ENCODE data around the gene MCOLN3. TPM values are rescaled to one million over a fixed set of nuclear protein-coding genes. Genes with fewer than 3 reads are reported as not detected.
A peak's percentile ranks its signal among the peaks of the same experiment; 100 is the strongest.

The MCOLN3 gene, protein sequence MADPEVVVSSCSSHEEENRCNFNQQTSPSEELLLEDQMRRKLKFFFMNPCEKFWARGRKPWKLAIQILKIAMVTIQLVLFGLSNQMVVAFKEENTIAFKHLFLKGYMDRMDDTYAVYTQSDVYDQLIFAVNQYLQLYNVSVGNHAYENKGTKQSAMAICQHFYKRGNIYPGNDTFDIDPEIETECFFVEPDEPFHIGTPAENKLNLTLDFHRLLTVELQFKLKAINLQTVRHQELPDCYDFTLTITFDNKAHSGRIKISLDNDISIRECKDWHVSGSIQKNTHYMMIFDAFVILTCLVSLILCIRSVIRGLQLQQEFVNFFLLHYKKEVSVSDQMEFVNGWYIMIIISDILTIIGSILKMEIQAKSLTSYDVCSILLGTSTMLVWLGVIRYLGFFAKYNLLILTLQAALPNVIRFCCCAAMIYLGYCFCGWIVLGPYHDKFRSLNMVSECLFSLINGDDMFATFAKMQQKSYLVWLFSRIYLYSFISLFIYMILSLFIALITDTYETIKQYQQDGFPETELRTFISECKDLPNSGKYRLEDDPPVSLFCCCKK
- 1 to 10 TPM; 1.1 to 5.0 (median 3.7) TPM for total RNA-seq

- DNase-seq (ENCODE audit: low spot score in 2 of 2) = peak; percentile 23 to 92
- TF ChIP-seq, protein P1, sequence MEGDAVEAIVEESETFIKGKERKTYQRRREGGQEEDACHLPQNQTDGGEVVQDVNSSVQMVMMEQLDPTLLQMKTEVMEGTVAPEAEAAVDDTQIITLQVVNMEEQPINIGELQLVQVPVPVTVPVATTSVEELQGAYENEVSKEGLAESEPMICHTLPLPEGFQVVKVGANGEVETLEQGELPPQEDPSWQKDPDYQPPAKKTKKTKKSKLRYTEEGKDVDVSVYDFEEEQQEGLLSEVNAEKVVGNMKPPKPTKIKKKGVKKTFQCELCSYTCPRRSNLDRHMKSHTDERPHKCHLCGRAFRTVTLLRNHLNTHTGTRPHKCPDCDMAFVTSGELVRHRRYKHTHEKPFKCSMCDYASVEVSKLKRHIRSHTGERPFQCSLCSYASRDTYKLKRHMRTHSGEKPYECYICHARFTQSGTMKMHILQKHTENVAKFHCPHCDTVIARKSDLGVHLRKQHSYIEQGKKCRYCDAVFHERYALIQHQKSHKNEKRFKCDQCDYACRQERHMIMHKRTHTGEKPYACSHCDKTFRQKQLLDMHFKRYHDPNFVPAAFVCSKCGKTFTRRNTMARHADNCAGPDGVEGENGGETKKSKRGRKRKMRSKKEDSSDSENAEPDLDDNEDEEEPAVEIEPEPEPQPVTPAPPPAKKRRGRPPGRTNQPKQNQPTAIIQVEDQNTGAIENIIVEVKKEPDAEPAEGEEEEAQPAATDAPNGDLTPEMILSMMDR (IDR thresholded peaks at IDR 0.05) = no peak
- TF ChIP-seq POLR2A (IDR thresholded peaks at IDR 0.05) = no peak
- intact Hi-C loops (cut with DNase I; ENCODE audit: low total_unique reads) = no loop called here
- H3K4me3 ChIP-seq (ENCODE audit: low read depth, poor library complexity, severe bottlenecking) = peak within 1 kb of the TSS; percentile 33
- WGBS, 2 donors = 3% methylated on average over 19 to 34 of the region's 73 CpGs
Measured at GRCh38 chr1:85048296-85049064, at the start of gene MCOLN3. TSS of gene MCOLN3 (minus strand) at chr1:85048500. CDS start at chr1:85045360, 3,140 bp downstream.

GRCh38 chr1:85093644-85094043, 45.3 kb upstream of the MCOLN3 start:
- TF ChIP-seq POLR2A (IDR thresholded peaks at IDR 0.05) = no peak
- TF ChIP-seq, protein P1 (IDR thresholded peaks at IDR 0.05) = no peak
- no peak overlapping the region for H3K4me3 ChIP-seq (ENCODE audit: low read depth, poor library complexity, severe bottlenecking)
- no peak for DNase-seq (ENCODE audit: low spot score in 2 of 2)
- 85 to 87% methylated on average over 2 of the region's 2 CpGs for WGBS, 2 donors
- intact Hi-C loops (cut with DNase I; ENCODE audit: low total_unique reads) = no loop called here

DNA sequence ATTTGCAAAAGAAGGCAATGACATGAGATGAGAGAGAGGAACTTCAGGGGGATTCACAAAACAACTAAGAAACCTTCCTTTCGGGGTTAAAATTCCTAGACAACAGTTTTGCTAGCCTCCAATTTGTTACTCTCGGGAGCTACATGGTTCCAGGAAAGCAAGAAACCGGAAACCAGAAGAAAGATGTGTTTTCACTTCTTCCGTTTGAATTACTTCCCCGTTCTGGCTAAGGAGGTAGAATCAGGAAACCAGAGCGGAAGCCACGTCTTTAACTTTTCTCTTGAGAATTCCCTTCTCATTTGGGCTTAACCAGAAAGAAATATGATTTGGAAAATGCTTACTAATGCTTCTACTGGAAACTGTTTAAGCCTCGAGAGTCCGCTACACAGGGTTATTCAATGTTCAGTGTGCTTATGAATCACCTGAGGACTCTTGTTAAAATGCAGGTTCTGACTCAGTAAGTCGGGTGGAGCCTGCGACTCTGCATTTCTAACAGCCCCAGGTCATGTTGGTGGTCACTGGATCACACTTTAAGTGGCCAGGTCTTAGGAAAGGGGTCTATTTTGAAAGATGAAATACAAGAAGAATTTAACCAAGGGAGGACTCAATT, 43.5 kb upstream of the MCOLN3 start:
- no peak overlapping the region for H3K4me3 ChIP-seq (ENCODE audit: low read depth, poor library complexity, severe bottlenecking)
- DNase-seq (ENCODE audit: low spot score in 2 of 2) = no peak

DNA sequence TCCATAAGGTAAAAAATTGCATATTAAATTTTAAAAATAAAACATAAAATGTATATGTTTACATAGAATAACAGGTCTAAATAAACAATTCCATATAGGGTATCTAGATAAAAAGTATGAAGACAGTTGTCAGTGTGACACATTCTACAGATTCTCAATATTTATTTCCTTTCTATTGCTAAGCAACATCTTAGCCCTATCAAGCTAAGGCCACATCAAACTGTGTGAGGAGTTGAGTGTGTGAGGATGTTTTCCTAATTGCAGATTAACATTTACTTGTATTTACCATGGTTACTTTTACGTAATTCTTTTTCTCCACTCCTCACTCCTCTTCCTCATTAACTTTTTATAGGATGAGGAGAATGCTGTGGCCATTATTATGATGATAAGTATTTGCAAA, 41.9 kb upstream of the MCOLN3 start:
- 88 to 89% methylated on average over 1 of the region's 1 CpG for WGBS, 2 donors
- no peak for TF ChIP-seq POLR2A (IDR thresholded peaks at IDR 0.05)
- TF ChIP-seq, protein P1 (IDR thresholded peaks at IDR 0.05) = no peak
- H3K4me3 ChIP-seq (ENCODE audit: low read depth, poor library complexity, severe bottlenecking) = no peak overlapping the region
- no peak for DNase-seq (ENCODE audit: low spot score in 2 of 2)
- intact Hi-C loops (cut with DNase I; ENCODE audit: low total_unique reads) = no loop called here

More for the DNA sequence above, 43.5 kb upstream of the MCOLN3 start:
- intact Hi-C loops (cut with DNase I; ENCODE audit: low total_unique reads) = no loop called here
- TF ChIP-seq POLR2A (IDR thresholded peaks at IDR 0.05) = no peak
- TF ChIP-seq, protein P1 (IDR thresholded peaks at IDR 0.05) = no peak
- WGBS, 2 donors = 53% methylated on average over 11 of the region's 11 CpGs

DNA sequence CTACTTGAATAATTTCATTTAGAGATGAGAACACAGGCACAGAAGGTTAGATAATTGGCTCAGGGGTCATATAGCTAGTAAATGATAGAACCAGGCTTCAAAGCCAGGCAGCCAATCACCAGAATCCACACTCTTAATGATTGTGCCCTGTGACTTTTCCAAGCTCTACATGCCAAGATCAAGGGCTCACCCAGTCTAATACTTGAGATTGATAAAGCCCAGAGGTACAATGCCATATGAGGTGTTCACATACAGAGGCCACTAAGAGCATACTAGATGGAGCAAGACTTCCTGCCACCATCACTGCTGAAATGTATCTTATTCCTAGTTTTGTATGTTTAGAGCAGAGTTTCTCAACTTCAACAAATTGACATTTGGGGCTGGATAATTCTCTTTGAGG, 40.9 kb upstream of the MCOLN3 start:
- intact Hi-C loops (cut with DNase I; ENCODE audit: low total_unique reads) = no loop called here
- H3K4me3 ChIP-seq (ENCODE audit: low read depth, poor library complexity, severe bottlenecking) = no peak overlapping the region
- DNase-seq (ENCODE audit: low spot score in 2 of 2) = no peak
- TF ChIP-seq, protein P1 (IDR thresholded peaks at IDR 0.05) = no peak
